NCI-H345 (cell line): ENCODE measurements around the gene ZC3H13.
A peak's percentile ranks its signal among the peaks of the same experiment; 100 is the strongest.

ENCODE experiments used
- DNase-seq: peaks from one replicate; lab custom pipeline; 2025; lab: John Stamatoyannopoulos, UW

The ZC3H13 gene

GRCh38 chr13:46059405-46059804 lies 6.9 kb upstream of the ZC3H13 start:
- DNase-seq: no peak

- no peak for DNase-seq
These were observed 5.7 kb upstream of the ZC3H13 start for GRCh38 chr13:46058268-46058667.

- DNase-seq: no peak
These were observed 4.9 kb upstream of the ZC3H13 start for GRCh38 chr13:46057256-46058015.

DNA sequence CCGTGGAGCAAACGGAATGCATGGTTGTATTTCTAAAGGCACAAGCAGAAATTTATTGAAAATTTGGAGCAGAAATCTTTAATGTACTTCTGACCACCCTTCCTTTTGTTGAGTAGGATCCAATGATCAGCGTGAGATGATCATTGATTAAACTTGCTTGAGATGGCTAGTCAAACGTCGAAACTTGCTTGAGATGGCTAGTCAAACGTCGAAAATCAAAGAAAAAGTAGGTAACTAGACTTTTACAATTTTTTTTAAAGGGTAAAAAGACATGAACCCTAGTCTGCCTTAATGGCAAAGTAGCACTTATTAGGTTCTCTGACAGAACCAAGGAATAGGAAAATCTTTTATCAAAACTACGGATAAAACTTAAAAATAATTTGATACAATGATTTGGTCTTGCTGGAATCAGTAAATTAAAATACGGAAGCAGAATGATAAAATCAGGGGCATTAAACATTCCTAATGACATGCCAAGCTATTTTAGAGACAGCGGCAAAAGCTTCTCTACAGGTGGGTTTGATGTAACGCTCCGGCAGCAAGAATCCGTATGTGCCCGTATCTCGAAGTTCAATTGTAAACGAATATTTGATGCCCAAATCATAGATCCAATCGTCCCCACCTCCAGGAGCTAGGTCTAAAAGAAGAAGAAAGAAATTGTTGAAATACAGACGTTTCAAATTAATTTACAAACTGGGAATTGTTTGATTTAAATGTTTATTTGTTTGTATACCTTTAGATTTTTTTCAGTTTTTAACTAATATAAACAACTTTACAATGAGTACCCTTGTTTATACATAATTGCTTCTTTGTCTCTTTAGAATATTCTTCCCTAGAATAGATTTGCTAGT lies 841 bp upstream of the ZC3H13 start:
- DNase-seq: no peak

- DNase-seq: no peak
These were observed 603 bp downstream of the ZC3H13 start for GRCh38 chr13:46051968-46052318.

- DNase-seq: no peak
These were observed 1.8 kb downstream of the ZC3H13 start for GRCh38 chr13:46050771-46051170.

DNA sequence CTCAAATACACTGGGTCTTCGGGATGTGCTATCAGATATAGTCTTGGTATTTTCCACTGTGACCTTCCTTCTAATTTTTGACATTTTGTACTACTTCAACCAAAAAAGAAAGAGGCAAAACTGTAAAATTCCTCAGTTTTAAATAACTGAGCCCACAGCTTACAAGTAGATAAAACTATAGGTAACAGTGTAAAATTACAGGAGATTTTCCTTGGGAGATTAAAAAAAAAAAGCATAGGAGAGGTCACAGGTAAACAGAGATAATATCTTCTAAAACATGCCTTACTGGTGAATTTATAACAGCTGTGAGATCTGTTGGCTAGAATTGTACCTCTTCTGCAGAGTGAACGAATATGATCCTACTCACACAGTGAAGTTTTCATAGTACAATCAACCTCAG lies 7.1 kb downstream of the ZC3H13 start:
- DNase-seq: no peak

GRCh38 chr13:46043647-46044046 lies 8.9 kb downstream of the ZC3H13 start:
- DNase-seq: no peak

DNA sequence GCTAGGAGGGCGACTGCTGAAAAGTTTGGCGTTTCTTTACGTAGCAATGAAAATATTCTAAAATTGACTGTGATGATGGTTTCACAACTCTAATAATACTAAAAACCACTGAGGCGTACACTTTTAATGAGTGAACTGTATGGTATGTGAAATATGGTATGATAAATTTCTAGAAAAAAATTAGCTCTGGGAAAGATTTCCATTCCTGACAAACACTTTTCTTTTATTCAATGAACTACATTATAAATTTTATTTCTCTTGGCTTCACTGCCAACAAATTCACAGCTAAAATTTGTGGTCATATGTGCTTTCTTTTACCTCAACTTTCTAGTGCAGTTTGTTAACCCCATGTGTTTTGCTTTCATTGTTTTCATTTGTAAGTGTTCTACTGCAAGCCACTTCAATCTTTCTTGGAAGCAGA lies 11.1 kb downstream of the ZC3H13 start:
- no peak for DNase-seq

DNA sequence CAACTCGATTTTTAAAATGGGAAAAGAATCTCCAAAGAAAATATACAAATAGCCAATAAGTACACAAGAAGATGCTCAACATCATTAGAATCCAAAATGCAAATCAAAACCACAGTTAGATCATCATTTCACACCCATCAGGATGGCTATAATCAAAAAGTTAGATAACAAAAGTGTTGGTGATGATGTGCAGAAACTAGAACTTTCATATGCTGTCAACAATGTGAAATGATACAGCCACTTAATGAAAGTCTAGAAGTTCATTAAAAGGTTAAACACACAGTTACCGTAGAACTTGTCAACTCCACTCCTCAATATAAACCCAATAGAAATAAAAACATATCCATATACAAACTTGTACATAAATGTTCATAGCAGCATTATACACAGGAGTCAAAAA lies 11.8 kb downstream of the ZC3H13 start:
- no peak for DNase-seq

GRCh38 chr13:46039411-46040182 lies 12.9 kb downstream of the ZC3H13 start:
- no peak for DNase-seq

- no peak for DNase-seq
These were observed 14.2 kb downstream of the ZC3H13 start for GRCh38 chr13:46038296-46038695.

DNA sequence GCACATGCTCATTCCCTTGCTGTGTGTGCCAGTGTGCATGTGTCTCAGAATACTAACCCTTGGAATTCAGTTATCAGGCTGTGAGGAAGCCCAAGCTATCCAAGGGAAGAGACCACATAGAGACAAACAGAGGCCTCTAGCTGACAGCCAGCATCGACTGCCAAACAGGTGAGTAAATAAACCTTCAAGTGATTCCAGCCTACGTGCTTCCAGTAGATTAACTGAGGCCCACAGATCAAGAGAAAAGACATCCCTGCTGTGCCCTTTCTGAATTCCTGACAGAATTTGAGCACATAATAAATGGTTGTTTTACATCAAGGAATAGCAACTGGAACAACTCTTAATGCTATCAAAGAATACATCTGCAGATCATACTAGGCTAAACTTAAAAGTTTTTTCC lies 17.5 kb downstream of the ZC3H13 start:
- peak; percentile 14 for DNase-seq

GRCh38 chr13:46032341-46032740 lies 20.2 kb downstream of the ZC3H13 start:
- DNase-seq: no peak

DNA sequence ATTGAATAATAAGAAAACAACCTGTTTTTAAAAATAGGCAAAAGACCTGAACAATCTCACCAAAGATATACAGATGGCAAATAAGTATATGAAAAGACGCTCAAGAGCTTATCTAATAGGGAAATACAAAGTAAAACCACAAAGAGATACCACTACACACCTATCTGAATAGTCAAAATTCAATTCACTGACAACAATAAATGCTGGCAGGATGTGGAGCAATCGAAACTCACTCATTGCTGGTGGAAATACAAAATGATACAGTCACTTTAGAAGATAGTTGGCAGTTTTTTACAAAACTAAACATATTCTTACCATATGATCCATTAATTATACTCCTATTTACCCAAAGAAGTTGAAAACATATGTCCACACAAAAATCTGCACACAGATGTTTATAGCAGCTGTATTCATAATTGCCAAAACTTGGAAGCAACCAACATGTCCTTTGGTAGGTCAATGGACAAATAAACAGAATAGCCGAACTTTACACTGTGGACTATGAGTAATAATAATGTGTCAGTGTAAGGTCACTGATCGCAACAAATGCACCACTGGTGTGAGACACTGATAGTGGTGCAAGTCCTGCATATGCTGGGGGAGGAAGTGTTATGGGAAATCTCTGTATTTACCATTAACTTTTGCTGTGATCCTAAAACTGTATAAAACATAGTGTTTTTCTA lies 20.8 kb downstream of the ZC3H13 start:
- no peak for DNase-seq

- no peak for DNase-seq
These were observed 27.4 kb downstream of the ZC3H13 start for GRCh38 chr13:46025157-46025556.

DNA sequence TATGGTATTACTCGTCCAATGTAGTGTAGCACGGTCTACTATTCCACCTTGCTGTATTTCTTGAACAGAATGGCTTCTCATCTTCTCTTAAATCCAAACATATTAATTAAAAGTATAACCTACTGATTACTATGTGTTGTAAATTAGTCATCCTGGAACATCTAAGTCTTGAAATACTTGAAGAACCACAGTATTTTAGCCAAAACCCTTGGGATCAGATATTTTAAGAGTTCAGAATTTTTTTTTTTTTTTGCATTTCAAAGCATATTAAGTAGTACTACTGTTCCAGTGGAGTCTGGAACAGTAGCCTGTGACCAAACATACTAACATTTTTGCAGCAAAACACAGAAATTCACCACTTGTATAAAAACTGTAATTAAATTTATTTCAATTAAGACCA lies 30.1 kb downstream of the ZC3H13 start:
- DNase-seq: no peak

GRCh38 chr13:46016216-46016615 lies 36.3 kb downstream of the ZC3H13 start:
- no peak for DNase-seq

GRCh38 chr13:46015366-46015765 lies 37.2 kb downstream of the ZC3H13 start:
- DNase-seq: no peak

GRCh38 chr13:46012404-46012803 lies 40.1 kb downstream of the ZC3H13 start:
- DNase-seq: no peak

DNA sequence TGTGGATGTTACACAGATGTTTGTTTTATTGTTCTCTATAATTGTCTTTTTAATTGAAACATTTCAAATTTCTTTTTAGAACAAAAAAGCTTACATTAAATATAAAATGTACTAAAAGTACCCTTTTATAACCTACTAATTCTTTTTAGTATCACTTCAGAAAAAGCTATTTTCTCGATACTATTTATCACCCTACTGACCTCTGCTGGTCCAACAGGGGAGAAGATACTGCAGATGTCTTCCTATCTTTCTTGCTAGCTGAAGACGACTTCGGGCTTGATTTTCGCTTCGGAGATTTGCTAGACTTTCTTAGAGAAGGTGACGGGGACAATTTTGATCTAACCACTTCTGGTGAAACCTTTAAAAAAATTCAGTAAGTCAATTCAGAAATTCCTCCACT lies 42.4 kb downstream of the ZC3H13 start:
- no peak for DNase-seq

- peak; percentile 31 for DNase-seq
These were observed 43.9 kb downstream of the ZC3H13 start for GRCh38 chr13:46008631-46009030.
